Left hindlimb (tissue), 1 donor: ENCODE data around the gene GALNT12.

Experiments
- DNase-seq: peaks from one replicate; pipeline ENCODE4 v3.0.0-alpha.2; 2018

GALNT12 gene

DNA sequence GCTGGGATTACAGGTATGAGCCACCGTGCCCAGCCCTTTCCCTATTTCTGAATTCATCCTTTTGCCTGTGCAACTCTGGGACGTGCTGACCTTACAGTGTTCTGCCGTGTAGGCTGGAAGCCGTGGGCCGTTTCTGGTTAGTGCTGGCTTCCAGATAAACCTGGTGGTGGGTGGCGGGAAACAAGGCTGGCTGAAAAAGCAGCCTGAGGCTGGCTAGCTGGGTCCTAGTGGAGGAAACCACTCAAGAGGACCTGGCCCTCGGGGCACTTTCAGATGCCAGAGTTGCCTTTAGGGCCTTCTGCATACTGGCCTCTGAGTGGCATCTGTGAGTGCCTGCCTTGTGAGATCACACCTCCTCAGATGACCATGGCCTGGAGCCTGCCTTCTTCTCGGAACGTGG, 26.9 kb downstream of the GALNT12 start:
- DNase-seq, result no peak

DNA sequence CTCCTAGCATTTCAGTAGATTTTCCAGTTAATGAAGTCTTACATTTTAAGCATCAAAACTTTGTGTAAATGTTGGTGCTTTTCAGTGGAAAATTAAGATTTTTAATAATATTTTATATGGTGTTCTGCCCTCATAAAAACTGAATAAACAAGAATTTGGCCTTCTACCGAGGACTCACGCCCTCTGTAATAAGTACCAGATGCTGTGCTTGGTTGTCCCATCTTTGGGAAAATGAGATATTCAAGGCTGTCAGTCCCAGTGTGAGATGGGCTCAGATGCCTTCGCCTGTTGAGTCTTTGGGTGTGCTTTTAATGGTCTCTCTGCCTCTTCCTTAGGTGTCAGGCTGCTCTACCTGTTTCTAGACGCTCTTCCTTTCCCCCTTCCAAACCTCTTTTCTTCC, 28.7 kb downstream of the GALNT12 start:
- no peak for DNase-seq

DNA sequence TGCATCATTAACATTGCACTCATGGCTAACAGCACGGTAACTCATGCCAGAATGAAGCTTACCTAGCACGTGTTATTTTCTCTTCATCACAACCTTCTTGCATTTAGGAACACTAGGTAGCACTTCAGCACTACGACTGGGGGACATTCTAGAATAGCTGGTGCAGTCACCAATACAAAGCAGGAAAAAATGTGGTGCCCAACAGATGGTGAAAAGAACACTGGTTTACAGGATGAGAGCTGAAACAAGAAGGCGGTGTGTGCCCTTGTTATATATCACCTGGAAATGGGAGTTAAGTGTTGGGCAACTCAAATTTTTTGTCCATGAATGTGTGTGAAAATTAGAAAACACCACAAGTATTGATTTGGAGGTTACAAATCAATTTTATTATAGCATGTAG, 30.0 kb downstream of the GALNT12 start:
- DNase-seq, result no peak

DNA sequence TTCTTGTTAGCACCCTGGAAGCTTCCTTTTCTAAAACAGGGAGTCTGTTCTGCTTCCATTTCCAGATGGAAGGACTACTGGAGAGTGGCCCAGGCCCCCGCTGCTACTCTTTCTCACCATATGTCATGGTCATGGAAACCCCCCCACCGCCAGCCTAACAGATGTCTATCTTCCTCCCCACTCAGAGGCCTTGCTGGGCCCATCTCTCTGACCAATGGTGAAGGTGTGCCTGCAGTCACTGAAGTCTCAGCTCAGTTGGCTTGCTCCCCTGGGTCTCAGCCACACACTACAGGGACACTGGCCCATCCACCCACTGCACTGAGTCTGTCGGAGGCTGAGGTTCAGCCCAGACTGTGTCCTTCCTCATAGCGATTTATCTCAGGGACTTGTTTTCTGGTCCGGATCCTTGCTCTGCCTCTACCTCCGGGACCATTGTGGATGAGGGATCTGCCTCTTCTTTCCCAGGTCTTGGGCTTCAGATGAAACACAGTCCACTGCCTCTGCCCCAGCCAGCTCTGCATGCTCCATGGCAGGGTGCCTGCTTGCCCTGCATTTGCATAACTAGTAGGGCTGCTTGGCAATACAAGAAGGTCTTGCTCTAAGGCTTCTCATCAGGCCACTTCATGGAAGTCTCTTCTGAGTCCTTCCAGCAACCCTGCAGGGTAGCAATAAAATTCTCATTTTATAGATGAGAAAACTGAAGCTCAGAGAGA, 30.8 kb downstream of the GALNT12 start:
- no peak for DNase-seq

- no peak for DNase-seq
Observed at GRCh38 chr9:98838868-98839565, 31.5 kb downstream of the GALNT12 start.

DNA sequence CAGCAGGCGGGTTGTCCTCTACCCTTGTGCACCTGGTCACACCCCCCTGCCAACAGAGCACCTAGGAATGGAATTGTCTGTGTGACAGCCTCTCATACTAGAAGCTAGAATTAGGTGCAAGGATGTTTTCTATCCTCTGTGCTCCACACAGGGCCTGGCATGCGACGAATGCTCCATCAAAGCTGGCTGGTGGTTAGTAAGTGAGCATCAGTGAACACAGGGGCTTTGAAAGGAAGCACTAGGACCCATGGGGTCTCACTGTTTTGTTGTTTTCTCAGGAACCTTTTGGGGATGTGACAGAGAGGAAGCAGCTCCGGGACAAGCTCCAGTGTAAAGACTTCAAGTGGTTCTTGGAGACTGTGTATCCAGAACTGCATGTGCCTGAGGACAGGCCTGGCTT, 32.3 kb downstream of the GALNT12 start:
- no peak for DNase-seq

- no peak for DNase-seq
Observed at GRCh38 chr9:98842510-98842909, 35.0 kb downstream of the GALNT12 start.

DNA sequence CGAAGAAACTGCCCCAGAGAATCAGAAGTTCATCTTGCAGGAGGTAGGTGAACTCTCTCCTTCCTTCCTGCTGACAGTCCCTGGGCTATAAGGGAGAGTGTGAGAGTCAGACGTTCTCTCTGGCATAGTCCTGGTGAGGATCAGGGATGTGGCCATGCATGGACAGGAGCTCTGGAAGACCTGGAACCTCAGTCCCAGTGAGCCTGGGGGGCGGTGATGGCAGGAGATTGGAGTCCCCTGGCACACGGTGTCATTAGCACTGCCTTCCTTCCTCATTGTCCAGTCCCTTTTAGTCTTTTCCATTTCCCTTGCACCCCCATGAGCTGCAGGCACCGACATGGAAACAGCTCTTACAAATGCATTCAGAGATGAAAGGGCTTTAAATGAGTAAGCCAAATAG, 38.6 kb downstream of the GALNT12 start:
- no peak for DNase-seq

DNA sequence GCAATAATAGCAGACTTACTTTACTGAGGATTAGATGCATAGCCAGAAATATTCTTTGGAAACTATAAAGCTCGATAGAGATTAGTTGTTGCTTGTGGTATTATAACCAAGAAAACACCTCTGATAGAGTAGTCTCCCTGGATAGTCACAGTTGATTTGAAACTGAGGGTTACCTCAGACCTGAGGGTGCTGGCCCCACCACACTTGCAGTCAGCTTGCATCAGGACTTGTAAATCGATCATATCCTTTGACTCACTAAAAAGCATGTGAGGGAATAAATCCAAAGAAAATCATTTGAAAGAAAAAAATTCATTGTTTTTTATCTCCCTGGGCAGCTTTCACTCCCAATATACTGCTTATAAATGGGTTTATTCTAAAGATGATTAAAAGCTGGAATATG, 39.4 kb downstream of the GALNT12 start:
- DNase-seq, result no peak

DNA sequence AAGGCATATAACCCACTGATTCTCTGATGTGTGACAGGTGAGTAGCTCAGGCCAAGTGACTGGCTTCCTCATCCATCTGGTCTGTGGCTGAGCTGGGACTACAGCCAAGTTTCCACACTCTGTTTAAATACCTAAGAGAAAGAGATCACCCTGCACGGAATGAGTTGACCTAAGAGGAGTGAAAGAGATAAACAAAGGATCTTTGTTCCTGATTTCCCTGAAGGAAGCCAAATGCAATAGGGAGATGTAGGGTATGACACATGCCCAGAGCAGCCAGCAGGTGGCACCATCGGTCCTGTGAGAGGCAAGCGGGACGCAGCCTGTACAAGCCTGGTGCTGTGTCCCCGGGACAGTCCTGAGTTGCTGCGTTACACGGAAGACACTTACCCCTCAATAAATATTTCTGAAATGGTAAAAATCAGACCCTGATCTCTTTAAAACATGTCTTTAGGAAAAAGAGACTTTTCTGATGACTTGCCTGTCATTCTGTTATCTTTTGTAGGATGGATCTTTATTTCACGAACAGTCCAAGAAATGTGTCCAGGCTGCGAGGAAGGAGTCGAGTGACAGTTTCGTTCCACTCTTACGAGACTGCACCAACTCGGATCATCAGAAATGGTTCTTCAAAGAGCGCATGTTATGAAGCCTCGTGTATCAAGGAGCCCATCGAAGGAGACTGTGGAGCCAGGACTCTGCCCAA, 41.1 kb downstream of the GALNT12 start:
- peak; percentile 88 for DNase-seq

DNA sequence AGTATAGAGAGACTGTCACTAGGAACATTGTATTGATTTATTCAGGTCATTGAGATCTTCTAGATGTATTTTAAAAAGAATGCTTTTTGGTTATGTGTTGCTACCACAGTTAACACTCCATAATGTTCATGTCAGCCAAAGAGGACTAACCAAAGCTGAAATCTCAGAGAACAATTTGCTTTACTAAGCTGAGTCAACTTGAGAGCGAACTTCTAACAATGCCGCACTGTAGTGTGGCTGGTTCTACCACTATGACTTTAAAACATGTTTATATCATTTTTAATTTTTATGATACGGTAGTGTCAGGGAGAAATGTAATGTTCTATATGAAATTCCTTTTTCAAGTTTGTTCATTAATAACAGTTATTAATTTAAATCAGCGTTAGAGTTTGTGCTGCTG, 42.1 kb downstream of the GALNT12 start:
- no peak for DNase-seq

DNA sequence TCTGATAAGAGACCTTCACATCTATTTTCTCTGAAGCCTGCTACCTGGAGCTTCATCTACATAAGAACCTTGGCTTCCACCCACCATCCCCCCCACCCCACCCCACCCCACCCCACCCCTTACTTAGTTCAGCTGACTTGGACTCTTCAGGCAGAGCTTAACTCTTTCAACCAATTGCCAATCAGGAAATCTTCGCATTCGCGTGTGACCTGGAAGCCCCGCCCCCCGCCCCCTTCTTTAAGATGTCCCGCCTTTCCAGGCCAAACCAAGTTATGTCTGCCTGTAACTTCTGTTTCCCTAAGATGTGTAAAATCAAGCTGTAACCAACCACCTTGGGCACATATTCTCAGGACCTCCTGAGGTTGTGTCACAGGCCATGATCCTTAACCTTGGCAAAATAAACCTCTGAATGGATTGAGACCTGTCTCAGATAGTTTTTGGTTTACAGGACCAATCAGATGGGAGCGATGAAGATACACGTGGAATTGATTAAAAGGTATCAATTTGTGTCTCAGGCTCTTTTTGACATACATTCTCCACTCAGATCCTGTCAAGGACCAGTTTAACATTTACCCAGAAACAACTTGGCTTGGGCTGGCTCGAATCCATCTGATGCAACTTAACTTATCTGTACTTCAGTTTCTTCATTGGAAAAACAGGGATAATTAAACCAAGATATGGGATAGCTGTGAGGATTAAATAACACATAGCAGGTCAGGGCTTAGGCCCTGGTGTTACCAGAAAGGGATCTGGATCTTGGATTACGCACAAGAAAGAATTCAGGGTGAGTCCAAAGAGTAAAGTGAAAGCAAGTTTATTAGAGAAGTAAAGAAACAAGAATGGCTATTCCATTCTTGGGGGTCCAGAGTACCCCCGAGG, 43.6 kb downstream of the GALNT12 start:
- DNase-seq, result no peak

- no peak for DNase-seq
Observed at GRCh38 chr9:98851730-98852459, 44.4 kb downstream of the GALNT12 start.

DNA sequence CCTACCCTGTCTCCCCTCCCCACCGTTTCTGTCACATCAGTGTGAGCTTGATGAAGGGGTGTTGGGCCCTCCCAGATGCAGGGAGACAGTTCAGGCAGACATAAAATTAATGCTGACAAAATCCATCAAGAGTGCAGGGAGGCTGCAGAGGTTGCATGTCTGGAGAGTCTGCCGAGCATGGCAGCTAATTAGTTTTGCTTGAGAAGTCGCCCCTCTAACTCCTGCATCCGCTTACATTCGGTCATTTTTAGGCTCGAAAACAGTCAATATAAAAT, 44.9 kb downstream of the GALNT12 start:
- DNase-seq, result no peak

DNA sequence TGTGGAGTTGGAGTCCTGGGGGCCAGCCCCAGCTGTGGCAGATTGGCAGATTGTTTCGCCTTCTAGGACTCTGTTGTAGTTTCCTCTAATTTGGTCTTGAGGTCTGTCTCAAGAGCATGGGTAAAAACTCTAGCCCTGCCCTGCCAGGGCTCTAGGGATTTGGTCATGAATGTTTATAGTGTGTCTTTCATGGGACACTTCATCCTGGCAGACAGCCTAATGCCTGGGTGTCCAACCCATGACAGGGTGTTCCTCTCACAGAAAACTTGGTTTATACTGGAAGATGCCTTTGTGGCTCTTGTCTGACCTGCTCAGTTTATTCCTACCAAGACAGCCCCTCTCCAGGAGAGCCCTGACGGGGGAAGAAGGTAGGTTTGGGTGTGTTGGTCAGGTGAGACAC, 45.5 kb downstream of the GALNT12 start:
- no peak for DNase-seq

DNA sequence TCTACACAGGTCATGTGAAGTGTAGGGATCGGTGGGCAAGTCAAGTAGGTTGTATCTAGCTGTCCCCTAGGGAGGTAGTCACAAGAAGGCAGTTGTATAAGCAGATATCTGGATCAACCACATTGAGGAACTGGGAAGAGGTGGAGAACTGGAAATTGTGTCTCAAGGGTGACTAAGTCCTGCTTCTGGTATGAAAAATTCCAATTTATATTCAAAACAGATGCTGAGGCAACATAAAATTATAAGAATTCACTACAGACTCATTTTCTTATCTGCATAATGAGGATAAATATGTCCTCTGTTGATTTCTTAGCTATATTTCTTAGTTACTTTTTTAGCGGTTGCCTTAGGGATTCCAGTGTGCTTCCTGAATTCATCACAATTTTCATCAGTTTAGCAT, 46.8 kb downstream of the GALNT12 start:
- DNase-seq, result no peak

DNA sequence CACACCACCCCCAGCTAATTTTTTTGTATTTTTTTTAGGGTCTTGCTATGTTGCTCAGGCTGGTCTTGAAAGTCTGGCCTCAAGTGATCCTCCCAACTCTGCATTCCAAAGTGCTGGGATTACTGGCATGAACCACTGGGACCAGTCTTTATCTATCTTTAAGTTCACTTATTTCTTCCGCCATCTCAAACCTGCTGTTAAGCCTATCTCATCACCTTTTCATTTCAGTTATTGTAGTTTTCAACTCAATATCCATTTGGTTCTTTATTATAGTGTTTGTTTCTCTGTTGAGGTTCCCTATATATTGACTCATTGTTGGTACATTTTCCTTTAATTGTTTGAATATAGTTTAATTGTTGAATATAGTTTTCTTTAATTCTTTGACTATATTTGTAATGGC, 48.1 kb downstream of the GALNT12 start:
- DNase-seq, result no peak

- no peak for DNase-seq
Observed at GRCh38 chr9:98856982-98857381, 49.5 kb downstream of the GALNT12 start.

DNA sequence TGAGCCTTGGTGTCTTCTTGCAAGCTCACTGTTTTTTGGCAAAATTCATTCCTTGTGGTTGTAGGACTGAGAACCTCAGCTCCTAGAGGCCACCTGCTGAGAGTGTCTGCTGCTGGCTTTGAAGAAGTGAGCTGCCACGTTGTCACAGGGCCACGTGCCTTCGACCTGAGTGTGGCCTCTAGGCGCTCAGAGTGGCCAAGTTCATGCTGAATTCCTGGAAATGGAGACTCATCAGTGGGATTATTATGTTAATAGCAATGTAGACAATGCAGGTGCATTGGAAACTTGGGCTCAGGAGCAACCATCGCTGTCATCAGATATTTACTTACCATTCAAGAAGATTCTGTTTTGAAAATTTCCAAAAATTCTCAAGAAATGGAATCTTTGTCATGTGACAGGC, 52.5 kb downstream of the GALNT12 start:
- no peak for DNase-seq

DNA sequence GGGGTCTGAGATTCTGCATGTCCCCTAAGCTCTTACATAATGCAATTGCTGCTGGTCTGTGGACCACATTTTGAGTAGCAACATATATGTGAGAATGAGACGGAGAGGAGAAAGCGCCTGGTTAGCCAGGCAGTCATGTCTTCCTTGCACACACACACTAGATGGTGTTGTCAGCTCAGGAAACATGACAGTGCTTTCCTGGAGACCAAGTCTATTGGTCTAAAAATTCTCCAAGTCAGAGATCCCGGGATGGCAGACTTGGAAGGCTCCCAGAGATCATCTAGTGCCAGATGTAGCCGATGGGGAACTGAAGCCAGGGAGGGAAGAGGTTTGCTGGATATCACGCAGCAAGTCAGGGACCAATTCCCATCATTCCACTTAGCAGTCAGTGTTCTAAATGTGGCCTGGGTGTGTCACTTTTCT, 53.4 kb downstream of the GALNT12 start:
- DNase-seq, result peak; percentile 89

DNA sequence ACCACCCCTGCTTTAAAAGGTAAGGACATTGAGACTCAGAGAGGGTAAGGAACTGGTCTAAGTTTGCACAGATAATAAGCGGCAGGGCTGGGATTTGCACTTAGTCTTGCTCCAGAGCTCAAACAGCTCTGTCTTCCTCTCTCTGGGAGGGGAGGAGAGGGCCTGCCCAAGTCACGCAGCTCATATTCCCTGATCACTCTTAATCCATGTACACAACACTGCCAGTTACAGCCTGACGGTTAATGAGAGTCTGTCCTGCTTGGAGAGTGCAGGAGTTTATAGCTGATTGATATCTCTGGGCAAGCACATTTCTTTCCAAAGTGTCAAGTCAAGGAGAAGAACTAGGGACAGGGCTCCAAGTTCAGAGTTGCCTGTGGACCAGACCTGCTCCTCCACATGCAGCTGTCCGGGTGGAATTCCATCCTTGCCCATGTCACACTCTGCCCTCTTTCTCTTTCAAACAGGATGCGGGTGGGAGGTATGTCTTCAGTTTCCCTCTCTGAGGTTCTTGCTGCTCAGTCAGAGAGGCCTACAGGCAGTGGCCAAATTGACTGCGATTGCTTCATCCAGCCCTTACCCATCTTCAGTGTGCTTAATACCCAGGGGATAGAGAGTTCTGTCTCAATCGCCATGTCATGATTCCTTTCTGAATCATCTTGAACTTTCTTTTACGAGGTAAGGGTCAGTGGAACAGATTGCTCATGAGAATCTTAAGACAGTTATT, 54.5 kb downstream of the GALNT12 start:
- no peak for DNase-seq

GRCh38 chr9:98862936-98863335, 55.5 kb downstream of the GALNT12 start:
- DNase-seq, result no peak
